CMK (cell line): ENCODE results near the gene ENKUR.

Experiments used
- DNase-seq: peaks from one replicate; pipeline ENCODE4 v3.0.0-alpha.2; 2010; ENCODE audit warnings: low read depth

ENKUR gene

GRCh38 chr10:24944512-24945255 is 71.3 kb downstream of the ENKUR start:
- DNase-seq: no peak

GRCh38 chr10:24938525-24938924 is 77.4 kb downstream of the ENKUR start:
- DNase-seq: no peak

DNA sequence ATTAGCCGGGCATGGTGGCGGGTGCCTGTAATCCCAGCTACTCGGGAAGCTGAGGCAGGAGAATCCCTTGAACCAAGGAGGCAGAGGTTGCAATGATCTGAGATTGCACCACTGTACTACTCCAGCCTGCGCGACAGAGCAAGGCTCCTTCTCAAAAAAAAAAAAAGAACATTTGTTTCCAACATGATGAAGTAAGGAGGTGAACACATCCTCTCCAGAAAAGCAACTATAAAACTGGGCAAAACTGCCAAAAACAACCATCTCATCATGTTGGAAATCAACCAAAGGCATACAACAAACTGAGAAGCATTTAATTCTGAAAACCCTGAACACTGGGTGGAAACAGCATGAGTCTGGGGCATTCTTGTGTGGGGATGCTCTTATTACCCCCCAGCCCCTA is 77.9 kb downstream of the ENKUR start:
- DNase-seq: no peak

DNA sequence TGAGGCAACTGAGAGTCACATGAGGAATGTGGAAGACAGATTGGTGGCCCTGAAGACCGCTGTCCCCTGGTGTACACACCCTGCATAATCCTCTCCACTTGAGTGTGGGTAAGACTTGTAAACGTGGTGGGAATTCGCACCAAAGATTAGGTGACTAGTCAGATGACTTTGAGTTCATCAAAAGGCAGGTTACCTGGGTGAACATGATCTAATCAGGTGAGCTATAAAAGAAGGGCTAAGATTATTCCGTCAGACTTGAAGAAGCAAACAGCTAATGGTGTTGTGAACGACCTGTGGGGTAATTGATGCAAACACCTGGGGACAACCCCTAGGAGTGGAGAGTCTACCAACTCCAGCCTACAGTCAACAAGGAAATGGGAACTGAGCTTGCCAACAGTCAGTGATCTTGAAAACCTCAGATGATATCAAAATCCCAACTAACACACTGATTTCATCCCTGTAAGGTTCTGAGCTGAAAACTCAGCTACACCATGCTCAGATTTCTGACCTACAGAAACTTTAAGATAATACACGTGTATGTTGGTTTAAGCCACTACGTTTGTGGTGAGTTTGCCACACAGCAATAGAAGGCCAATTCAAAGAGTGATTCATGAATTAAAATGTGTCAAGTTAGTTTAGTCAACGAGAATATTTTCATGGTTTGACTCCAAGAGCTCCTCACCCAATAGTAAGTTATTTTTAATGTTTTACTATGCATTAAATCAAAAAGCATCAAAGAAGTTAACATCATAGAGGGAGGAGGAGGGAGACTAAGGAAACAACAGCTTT is 80.3 kb downstream of the ENKUR start:
- no peak for DNase-seq
